Activated CD8-positive, alpha-beta memory T cell treated with anti-CD3 and anti-CD28 coated beads, Interleukin-2, amount 50 U/mL, for 4 hours (primary cell): ENCODE data around the gene DLST.
A peak's percentile ranks its signal among the peaks of the same experiment; 100 is the strongest.

Source experiments
- DNase-seq: peaks from one replicate; pipeline ENCODE4 v3.0.0-alpha.2; 2020

Gene DLST

DNA sequence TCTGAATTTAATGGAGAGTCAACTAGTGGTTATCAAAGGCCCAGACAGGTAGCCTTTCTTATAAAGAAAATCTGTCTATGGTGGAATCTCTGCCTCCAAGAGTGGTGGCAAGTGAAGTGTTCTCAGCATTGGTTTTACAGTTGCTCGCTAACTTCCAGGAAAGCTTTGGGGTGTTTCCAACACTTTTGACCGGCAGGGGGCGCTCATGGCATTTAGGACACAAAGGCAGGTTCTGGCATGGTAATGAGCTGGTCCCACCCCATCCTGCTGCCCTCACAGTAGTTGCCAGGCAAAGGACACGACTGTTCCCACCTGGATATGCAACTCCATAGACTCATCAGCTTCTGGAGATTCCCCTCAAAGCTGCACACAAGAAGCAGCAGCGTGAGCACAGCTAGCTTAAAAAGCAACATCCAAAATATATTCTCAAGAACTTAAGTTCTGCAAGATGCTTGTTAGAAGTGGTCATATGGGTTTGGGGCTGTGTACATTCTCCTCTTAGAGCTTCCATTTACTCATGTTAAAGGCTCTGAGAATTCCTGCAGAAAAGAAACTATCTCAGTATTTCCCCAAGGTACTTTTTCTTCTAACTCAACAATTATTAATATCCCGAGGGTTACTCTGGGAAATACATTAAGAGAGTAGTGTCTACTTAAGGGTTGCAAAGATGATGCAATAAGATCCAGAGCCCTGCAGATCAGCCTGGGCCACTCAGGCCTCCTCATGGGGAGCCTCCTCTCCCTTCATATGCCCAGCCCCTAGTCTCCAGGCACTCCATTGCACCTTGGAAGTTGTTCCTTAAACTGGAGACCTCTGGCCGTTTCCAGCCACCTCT, 20.6 kb upstream of the DLST start:
- peak; percentile 94 for DNase-seq

GRCh38 chr14:74861734-74862090, 20.0 kb upstream of the DLST start:
- no peak for DNase-seq

DNA sequence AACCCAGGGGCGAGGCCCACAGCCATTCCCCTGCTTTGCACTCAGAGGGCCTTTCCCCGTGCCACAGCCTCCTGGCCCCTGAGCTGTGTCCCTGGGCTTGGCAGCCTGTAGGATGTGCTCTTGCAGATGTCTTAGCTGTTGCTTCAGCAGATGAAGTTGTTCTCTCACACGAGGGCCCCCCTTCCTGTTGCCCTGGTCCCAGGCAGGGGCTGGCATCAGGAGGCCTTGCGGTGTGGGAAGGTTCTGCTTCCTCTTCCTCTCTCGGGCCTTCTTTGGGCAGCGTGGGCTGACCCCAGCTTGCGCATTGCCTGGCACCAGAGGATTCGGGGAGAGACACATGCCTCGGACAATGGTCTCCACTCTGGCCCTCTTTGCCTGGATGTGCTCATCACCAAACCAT, 18.4 kb upstream of the DLST start:
- no peak for DNase-seq

DNA sequence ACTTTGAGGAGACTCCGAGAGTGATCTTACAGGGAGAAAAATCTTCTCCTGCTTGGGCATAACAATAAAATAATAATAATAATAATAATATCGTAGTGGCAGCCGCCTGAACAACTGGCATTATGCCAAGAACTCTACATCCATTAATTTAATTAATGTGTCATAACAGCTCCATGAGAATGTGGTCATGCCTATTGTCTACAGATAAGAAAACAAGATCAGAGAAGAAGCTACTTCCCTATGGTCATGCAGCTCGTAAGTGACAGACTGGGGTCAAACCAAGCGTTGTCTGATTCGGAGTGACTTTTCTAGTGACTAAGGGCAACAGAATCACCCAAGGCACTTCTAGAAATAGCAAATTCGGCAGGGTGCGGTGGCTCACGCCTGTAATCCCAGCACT, 17.5 kb upstream of the DLST start:
- no peak for DNase-seq

DNA sequence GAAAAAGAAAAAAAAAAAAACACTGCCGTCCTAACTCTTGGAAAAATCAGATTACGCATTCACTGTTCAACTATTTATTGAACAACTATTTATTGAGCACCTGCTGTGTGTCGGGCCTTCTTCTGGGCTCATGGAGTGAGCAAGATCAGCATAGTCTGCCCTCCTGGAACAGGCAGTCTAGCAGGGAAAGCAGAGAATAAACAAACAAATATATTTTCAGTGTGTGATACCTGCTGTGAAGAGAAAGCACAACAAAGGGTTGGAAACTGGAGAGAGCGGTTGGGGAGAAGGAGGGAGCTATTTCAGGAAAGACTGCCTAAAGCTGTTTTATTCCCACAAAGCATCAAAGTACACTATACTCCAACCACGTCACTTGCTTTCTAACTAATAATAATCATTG, 16.6 kb upstream of the DLST start:
- no peak for DNase-seq

- no peak for DNase-seq
Observed at GRCh38 chr14:74866708-74867389, 14.9 kb upstream of the DLST start.

DNA sequence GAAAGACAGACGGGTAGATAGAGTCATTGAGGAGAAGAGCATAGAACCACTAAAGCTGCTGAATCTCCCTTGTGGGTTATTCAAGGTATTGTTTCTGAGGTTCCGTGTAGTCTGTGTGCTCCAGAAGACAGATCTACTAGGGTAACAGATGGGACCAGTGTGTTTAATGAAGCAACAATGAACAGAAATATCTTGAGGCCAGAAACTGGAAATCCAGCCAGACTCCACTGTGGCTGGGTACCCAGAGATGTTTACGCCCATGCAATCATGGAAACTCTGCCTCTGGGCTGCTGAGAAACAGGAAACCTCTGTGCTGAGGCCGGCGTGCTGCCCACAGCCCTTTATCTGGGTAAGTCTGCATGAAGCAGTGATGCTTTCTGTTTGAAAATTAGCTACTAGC, 14.0 kb upstream of the DLST start:
- peak; percentile 49 for DNase-seq

- DNase-seq: no peak
Observed at GRCh38 chr14:74868739-74869138, 13.0 kb upstream of the DLST start.

GRCh38 chr14:74871819-74872218, 9.9 kb upstream of the DLST start:
- DNase-seq: no peak

DNA sequence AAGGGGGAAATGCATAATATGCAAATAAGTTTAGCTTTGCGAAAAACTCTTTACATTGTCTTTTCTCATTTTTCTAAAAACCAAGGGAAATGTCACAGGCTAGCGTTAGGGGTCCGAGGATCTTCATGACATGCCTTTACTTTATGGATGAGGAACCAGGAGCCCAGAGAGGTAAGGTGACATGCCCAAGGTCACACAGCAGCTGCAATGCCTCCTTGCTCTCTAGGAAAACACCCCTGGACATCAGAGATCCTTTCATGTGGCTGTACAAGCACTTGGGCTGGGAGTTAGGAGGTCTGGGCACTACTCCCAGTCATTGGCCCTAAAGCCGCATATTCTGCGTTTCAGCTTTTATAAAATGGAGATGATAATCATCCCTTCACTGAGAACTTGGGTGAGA, 6.5 kb upstream of the DLST start:
- no peak for DNase-seq

DNA sequence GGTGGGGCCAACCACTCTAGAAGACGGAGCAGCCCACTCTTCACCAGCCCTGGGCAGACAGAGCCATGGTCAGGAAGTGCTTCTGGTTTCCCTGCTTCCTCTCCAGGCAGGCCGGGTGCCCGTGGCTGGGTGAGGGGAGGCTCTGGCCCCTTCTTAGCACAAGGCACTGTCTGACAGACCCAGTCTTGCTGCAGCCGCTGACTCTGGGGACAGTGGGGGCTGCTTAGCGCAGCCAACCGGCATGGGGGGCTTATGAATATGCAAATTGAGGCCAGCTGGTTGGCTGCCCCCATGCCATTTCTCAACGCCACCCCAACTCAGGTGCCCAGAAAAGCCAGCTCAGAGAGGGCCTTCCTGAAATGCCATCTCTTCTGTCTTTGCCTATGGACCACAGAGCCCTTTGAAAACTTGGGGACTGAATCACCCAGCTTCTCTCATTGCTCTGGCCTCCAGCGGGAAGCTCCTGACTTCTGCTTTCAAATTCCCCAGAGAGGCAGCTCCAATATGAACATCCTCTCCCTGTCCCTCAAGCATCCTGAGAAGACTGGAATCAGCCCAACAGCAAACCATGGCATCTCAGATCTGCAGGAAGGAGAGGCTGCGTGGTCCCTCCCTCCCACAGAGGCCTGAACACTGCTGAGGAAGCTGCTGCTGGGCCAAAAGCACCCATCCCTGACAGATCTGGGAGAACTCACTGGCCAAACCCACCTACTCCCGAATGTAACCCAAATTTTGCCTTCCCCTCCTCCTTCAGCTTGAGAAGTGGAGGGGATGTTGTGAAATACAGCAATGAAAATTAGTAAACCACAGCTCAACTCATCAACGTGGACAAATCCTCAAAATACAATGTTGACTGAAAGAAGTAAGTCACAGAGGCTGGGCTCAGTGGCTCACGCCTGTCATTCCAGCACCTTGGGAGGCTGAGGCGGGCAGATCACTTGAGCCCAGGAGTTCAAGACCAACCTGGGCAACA, 5.5 kb upstream of the DLST start, which contains the start of gene PROX2:
PROX2 (minus strand) TSS at position 205 of the 973 bp plus-strand sequence. CDS start 12,311 bp downstream, outside the sequence.
- peak; percentile 23 for DNase-seq

- no peak for DNase-seq
Observed at GRCh38 chr14:74879427-74880182, 2.1 kb upstream of the DLST start.

GRCh38 chr14:74882103-74882920, 596 bp downstream of the DLST start:
- peak; percentile 53 for DNase-seq

- DNase-seq: no peak
Observed at GRCh38 chr14:74886001-74886400, 4.3 kb downstream of the DLST start.

DNA sequence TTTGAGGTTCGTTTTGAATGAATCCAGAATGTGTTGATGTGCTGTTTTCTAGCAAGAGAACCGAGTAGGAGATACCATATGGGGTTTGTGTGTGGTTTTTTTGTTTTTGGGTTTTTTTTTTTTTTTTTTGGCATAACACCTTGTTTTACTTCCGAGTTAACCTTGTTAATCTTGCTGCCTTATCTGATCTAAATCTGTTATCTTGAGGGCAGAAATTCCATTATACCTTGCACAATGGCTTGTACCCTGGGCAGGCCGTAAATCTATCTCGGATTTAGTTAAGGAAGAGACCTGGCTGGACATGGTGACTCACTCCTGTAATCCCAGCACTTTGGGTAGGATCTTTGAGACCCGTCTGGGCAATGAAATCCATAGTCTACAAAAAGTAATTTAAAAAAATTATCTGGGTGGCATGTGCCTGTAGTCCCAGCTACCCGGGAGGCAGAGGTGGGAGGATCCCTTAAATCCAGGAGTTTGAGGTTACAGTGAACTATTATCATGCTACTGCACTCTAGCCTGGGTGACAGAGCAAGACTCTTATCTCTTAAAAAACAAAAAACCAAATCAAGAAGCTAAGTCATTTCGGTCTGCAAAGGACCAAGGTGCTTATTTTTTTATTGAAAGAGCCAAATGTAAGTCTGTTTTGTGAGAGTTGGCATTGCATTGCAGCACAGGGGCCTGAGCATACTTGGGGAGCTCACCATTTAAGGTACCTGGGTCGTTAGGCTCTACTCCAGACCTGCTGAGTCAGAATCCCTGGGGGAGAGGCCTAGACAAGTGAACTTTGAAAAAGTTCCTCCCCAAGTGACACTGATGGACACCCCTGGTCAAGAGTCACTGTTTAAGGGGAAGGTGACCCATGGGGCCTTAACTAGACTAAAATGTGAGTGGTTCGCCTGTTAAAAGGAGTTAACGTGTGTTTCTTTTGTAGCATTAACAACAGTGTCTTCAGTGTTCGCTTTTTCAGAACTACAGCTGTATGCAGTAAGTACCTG, 6.7 kb downstream of the DLST start:
- DNase-seq: no peak

DNA sequence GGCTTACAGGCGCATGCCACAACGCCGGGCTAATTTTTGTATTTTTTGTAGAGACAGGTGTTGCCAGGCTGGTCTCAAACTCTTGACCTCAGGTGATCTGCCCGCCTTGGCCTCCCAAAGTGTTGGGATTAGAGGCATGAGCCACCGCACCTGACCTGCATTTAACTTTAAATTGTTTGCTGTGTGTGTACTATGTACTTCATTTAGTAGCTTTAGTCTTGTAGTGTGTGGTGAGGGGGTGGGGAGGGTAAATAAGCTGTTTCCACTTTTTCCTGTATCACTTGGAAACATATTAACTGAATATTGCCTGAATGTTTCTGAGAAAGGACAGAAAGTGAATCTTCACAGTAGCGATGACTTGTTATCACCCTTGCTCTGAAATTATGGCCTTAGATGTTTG, 8.5 kb downstream of the DLST start:
- no peak for DNase-seq

- DNase-seq: no peak
Observed at GRCh38 chr14:74891870-74892269, 10.2 kb downstream of the DLST start.

- no peak for DNase-seq
Observed at GRCh38 chr14:74892745-74893144, 11.0 kb downstream of the DLST start.

DNA sequence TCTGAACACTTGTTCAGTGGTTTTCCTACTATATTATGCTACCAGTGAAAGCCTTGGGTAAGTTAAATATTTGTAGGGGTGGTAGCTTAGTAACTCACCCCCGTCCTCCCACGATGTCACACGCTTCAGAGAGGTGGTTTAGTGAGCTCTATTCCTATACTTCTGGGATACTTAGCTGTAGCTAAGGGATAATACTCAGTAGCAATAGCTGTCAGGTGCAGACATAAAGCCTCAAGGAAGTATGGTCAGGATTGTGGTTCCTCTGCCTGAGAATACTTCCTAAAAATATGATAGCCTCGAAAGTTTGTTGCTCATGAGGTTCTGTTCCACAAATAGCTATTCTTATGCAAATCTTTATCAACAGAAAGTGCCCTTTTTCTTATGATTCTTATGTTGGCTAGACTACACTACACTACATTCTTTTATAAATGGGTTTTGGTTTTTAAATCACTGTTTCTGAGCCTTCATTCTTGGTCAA, 11.9 kb downstream of the DLST start:
- DNase-seq: no peak

GRCh38 chr14:74896400-74896799, 14.7 kb downstream of the DLST start:
- DNase-seq: no peak
